ENCODE measurements around the gene ERC1.
"Not testable (repeated sequence)": the region's sequence is repeated elsewhere in the genome, so short reads cannot be mapped to it uniquely, and the experiment has no call there.

ERC1 gene

DNA sequence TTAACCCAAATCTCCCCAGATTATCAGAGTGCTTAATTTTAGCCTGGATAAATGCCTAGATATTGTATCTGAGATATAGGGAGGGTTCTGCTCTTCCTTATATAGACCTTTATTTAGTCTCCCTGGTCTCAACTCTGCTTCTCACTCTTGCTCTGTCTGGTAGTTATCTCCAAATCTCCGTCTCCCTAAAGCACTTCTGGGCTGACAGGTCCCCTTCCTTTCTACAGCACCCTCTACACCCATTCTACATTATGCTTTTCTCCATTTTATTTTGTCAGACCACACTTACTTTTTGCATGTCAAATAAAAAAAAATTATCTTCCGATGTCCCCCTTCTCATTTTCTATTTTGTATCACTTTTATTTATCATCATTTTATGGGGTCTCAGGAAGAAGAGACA is 2.0 kb upstream of the ERC1 start:
- DNase-seq, result no peak

DNA sequence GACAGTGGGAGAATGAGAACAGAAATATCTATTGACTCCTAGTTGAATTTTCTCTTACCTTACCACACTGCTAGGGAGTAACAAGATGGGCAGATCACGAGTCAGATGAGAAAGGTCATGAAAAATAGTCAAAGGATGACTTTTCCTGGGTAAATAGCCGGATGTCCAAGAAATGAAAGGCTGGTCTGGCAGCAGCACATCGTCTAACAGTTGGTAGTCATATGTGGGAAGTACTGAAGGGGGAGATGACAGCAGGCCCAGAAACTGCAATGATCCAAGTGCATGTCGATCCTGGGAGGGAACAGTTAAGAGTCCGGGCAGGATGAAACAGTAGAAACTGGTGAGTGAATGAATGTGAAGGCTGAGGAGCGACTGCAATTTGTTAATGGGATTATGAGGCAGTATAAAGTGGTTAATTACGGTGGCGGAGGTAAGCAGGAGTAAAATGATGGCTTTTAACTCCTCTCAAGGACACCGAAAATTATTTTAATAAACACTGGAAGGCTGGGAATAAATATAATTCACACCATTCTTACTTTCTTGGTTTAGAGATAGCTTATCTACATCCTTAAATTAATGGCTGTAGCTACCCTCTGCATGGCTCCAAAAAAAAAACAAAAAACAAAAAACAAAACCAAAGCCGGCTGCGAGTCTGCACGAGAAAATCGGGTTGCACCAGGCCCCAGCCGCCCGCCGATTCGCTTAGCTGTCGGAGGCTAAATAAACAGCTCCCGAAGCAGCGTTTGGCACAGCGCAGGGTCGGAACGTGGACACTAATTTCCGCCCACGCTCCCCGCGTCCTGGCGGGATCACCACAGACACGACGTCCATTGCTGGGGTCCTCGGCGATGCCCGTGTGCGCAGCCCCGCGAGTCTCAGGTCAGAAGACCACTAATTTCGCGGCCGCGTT is 1.0 kb upstream of the ERC1 start:
- peak; percentile 22 for DNase-seq

DNA sequence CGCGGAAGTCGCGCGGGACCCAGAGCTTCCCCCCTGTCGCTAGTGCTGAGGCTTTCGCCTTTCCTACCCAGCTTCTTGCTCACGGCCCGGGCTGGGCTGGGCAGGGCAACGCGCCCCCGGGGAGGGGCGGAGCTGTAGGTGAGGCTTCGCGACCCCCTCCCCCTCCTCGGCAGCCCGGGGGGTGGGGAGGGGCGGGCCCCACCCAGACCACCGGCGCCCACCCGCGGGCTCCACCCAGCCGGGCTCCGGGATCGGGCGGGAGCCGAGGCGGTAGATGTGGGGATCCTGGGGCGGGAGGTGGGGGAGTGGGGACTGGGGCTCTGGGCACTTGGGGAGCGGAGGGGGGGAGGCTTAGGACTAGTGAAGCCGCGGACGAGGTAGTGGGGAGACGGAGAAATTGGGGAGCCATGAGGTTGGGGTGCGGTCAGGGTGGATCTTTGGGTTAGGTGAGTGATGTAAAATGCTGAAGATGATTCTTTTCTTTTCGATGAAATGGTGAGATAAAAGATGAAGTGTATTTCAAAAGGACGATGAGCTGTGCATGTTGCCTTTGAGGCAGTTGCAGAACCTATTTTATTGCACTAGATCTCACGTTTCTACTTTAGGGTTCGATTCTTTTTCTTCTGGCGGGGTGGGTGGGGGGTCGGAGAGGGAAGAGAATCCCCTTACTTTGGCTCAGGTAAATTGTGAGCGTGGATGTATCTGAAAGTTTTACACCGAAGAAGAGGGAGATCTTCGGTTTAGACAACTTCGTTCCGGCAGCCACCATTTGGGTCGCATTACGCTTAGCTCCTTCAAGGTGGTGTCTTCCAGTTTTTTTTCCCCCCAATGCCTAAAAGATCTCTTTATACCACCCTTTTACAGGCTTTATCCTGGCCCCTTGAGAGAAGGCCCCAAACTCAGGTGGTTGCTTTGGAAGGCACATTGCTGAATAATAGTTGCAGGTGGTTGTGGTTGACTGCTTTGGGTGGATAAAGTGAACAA is 619 bp downstream of the ERC1 start:
- DNase-seq, result no peak

DNA sequence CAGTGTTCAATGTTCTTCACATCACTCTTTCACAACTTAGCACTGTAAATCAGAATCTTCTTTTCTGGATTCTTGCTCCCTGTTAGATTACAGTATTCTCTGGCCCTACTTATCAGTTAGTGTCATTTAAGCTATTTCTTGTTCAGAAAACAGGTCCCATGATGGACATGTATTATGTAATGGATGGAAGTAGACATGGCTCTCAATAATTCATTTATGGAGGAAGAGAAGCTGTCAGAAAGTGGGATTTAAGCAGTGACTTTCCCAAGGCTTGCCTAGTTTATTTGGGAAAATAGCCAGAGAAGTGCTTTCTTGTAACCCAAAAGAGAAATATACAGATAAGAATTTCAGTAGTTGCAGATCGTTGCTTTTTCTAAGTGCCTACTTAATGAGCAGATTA is 1.6 kb downstream of the ERC1 start:
- no peak for DNase-seq

DNA sequence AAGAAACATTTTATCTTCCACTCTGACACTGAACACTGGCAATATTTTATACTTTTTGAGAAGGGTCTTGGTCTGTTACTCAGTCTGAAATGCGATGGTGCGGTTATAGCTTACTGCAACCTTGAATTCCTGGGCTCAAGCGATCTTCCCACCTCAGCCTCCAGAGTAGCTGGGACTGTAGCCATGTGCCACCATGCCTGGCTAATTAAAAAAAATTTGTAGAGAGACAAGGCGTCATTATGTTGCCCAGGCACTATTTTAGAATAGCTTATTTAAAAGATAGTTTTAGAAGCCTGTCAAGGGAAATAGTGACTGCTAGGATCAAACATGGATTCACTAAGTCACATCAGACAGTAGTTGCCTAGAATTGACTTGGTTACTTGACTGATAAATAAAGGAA is 5.9 kb downstream of the ERC1 start:
- DNase-seq, result no peak

DNA sequence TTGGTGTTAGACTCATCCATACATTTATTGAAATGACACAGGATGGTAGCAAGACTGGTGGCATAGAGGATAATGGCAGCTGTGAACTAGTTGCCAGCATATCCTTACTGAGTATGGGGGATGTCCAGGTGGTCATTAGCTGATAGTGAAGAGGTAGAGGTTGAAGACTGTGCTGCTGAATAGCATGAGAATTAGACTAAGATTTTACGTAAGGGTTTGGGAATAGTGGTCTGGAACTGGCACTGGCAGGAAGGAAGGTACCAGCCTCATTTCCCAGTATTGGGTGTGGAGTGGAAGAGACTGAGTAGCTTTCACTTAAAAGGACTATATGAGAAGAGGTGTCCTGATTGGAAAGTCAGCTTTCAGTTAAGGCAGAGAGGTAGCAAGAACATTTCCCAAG is 6.5 kb downstream of the ERC1 start:
- DNase-seq, result no peak

DNA sequence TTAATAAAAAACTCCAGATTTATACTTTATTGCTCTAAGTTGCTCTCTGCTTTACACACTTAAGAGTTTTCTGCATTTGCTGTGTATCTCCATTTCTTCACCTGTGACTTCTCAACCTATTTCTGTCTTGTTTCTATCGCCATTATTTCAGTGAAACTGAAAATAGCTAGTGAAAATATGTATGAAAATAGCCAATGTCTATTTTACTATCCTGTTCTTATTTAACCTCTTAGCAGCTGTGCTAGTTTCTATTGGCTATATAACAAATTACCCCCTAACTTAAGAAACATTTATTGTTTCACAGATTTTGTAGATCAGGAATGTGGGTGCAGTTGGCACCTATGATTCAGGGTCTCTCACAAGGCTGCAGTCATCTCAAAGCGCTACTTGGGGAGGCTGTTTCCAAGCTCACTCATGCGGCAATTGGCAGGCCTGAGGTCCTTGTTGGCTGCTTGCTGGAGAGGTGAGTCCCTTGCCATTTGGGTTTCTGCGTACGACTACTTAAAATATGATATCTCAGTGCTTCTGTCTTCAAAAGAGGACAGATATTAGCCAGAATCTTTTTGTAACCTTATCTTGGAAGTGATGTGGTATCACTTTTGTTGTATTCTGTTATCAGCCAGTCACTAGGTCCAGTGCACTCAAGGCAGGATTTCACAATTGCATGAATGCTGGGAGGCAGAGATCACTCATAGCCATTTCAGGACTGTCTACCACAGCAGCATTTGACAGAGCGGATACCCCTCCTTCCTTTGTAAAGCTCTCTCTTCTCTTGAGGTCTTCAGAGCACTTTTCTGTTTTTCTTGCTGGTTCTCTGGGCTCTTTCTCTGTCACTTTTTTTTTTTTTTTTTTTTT is 7.2 kb downstream of the ERC1 start:
- no peak for DNase-seq

DNA sequence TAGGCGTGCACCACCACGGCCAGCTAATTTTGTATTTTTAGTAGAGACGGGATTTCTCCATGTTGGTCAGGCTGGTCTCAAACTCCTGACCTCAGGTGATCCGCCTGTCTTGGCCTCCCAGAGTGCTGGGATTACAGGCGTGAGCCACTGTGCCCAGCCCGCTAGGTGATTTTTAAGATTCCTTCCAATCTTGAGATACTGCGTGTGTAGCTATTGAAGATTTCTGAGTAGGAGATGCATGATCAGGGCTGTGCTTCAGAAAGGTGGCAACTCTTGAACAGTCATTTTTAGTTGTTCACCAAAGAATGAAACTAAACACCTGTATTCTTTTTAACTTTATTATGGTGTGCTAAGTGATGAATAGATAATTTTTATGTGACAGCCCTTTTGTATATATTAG is 8.7 kb downstream of the ERC1 start:
- DNase-seq, result not testable (repeated sequence)

DNA sequence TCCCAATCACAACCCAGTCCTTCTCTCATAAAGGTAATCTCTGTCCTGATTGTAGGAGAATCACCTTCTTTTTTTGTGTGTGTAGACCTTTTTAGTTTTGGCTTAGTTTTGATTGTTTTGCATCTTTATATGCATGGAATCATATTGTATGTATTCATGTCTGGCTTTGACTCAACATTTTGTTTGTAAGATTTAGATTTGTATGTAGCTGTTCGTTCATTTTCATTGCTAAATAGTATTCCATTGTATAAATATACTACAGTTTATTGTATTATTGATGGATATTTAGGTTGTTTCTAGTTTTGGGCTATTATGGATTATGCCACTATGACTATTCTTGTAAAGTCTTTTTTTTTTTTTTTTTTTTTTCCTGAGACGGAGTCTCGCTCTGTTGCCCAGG is 10.5 kb downstream of the ERC1 start:
- DNase-seq, result no peak

DNA sequence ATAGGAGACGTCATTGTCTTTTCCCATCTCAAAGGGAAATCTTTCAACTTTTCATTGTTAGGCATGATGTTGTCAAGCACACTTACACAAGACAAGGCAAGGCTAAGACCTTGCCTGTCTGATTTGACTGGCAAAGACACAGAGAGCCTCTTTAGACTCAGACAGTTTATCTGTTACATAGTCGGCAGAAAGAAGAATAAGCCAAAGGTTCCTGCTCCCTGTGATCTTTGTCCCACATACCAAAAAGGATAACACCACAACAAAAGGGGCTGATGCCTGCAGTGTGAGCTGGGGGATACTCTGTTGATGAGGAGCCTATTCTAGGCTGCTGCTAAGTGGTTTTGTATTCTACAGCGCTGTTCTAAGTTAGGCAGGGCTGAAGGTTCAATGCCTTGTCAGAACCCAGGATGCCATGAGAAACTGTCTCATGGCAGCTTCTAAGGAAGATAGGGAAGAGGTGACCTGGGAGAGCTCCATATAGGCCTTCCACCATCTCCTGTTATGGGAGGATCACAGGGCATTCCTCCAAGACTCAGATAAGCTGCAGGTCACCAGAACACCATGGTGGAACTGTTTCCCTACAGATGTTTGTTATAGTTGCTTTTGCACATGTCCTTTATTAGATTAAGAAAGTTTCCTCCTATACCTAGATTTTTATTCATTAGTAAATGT is 12.7 kb downstream of the ERC1 start:
- no peak for DNase-seq

DNA sequence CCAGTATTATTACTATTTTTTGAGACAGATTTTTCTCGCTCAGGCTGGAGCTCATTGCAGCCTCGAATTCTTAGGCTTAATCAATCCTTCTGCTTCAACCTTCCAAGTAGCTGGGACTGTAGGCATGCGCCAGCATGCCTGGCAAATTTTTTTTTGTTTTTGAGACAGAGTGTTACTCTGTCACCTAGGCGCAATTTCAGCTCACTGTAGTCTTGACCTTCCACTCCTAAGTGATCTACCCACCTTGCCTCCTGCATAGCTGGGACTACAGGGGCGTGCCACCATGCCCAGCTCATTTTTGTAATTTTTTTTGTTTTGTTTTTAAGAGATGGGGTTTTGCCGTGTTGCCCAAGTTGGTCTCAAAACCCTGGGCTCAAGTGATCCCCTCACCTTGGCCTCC is 15.2 kb downstream of the ERC1 start:
- DNase-seq, result no peak

DNA sequence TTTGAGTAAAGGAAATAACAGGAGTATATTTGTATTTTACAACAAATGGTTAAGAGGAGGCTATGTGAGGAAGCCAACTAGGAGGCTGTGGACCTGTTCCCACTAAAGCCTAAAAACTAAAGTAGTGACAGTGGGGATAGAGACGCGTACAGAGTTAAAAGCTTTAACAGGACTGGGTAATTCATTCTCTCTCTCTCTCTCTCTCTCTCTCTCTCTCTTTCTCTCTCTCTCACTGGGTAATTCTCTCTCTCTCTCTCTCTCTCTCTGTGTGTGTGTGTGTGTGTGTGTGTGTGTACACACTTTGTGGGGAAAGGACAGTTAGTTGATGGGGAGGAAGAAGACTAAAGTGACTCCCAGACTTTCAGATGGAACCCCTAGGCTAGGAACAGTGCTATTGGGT is 16.3 kb downstream of the ERC1 start:
- no peak for DNase-seq

DNA sequence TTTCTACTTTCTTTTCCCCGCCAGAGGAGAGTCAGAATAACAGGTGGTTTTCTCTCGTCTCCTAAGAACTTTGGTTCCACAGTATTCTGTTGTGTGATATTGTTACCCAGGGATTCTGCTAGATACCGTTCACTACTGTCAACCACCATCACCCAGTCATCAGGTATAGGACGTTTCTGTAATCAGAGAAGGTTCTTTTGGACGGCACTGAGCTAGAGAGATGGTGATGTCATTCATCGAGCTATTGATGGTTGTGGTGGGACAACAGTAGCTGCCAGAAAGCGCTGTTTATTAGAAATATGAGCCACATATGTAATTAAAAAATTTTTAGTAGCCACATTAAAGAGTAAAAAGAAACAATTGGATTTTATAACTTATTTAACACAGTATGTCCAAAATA is 17.0 kb downstream of the ERC1 start:
- no peak for DNase-seq

DNA sequence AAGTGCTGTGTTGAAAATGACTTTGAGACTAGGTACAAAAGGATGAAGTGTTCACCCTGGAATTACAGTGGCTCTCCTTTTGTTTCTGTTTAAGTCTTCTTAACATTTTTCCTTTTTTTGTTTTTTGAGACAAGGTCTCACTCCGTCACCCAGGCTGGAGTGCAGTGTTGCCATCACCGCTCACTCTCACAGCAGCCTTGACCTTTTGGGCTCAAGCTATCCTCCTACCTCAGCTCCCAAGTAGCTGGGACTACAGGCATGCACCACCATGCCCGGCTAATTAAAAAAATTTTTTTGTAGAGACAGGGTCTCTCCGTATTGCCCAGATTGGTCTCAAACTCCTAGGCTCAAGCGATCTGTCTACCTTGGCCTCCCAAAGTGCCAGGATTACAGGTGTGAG is 20.1 kb downstream of the ERC1 start:
- DNase-seq, result no peak

DNA sequence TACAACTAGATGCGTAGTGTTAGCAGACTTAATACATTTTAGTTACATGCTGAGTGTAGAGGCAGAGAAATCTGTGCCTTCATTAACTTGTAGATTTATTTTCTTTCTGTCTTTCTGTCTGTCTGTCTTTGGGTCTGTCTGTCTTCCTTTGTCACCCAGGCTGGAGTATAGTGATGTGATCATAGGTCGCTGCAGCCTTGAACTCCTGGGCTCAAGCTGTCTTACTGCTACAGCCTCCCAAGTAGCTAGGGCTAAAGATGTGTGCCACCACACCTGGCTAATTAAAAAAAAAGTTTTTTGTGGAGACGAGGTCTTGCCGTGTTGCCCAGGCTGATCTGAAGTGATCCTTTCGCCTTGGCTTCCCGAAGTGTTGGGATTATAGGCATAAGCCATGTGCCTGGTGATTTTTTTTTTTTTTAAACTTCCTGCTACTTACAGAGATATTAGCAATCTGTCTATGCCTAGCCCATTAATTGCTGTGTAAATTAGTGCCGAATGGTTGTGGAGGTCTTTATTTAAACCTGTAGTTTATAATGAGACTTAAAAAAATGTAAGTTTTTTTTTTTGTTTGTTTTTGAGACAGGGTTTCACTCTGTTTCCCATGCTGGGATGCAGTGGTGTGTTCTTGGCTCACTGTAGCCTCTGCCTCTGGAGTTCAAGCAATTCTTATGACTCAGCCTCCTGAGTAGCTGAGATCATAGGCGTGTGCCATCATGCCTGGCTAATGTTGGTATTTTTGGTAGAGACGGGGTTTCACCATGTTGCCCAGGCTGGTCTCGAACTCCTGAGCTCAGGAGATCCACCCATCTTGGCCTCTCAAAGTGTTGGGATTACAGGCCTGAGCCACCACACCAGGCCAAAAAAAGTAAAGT is 22.8 kb downstream of the ERC1 start:
- no peak for DNase-seq

DNA sequence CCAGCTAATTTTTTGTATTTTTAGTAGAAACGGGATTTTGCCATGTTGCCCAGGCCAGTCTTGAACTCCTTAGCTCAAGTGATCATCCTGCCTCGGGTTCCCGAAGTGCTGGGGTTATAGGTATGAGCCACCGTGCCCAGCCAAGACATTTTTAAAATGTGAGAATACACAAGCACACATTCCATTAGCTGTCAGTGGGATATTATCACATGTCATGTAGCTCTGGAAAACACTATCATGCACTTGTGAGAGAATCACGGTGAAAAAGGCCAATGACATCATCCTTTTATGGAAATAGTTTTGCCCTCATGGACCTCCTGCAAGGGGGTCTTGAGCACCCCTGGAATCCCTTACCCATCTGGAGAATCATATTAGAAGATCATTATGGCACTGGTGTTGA is 28.3 kb downstream of the ERC1 start:
- no peak for DNase-seq

DNA sequence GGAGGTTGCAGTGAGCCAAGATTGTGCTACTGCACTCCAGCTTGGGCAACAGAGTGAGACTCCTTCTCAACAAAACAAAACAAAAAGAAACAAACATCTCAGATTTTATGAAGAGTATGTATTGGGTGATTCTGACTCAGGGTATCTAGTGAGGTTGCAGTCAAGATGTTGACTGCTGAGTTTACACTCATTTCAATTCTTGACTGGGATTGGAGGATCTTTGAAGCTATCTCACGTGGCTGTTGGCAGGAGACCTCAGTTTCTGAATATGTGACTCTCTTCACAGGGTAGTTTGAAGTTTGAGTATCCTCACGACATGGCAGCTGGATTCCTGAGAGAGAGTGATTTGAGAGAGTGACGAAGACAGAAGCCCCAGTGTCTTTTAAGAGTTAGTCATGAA is 29.4 kb downstream of the ERC1 start:
- DNase-seq, result no peak

DNA sequence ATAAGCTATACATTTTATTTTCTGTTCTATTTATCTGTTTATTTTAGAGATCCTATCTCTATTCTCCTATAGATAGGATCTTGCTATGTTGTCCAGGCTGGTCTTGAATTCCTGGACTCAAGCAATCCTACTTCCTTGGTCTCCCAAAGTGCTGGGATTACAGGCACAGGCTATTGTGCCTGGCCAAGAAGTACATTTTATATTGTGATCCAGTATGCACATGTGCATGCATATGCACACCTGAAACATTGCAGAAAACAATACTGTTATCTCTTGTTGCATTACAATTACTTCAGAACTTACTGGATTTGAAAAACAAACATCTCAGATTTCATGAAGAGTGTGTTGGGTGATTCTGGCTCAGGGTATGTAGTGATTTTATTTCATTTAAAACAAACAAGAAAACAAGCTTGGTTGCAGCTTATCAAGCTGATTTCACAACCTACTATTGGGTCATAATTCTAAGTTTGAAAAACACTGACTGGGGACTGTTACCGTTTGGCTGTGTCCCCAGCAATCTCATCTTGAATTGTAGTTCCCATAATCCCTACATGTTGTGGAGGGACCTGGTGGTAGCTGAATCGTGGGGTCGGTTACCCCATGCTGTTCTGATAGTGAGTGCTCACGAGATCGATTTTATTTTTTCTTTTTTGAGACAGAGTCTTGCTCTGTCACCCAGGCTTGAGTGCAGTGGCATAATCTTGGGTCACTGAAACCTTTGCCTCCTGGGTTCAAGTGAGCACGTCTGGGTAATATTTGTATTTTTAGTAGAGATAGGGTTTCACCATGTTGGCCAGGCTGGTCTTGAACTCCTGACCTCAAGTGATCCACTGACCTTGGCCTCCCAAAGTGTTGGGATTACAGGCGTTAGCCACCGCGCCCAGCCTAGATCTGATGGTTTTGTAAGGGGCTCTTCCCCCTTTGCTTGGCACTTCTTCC is 31.3 kb downstream of the ERC1 start:
- DNase-seq, result no peak

DNA sequence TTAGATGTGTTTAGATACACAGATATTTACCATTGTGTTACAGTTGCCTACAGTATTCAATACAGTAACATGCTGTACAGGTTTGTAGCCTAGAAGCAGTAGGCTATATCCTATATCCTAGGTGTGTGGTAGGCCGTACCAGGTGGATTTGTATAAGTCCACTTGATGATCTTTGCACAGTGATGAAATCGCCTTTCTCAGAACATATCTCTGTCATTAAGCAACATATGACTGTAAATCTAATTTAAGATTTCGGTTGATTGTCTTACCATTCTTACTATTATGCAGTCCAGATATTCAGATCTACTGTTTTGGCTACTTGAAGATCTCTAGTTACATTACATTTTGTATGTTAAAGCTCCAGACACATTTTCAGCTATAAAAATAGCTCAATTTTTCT is 39.8 kb downstream of the ERC1 start:
- DNase-seq, result no peak

DNA sequence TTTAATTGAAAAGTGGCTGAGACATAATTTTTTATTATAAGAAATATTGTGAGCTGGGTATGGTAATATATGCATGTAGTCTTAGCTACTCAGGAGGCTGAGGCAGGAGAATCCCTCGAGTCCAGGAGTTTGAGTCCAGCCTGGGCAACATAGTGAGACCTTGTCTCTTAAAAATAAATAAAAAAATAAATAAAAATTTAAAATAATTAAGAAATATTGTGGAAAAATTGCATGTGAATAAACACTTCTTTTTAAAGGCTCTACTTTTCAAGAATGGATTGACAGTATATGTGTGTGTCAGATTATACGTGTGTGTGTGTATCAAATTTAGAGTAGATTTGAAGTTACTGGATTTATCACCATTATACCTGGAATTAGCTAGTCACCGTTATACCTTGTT is 43.2 kb downstream of the ERC1 start:
- DNase-seq, result no peak

All from activated effector memory CD4-positive, alpha-beta T cell treated with Interleukin-2 at 50 U/mL for 16 hours (primary cell).